NCI-H345 (cell line): ENCODE data around the gene PRR5L.

Experiments used
- DNase-seq: peaks from one replicate; lab custom pipeline; 2025; lab: John Stamatoyannopoulos, UW

Gene PRR5L

GRCh38 chr11:36326524-36327419 is 30.7 kb downstream of the PRR5L start:
- no peak for DNase-seq

GRCh38 chr11:36328966-36329673 is 33.0 kb downstream of the PRR5L start:
- DNase-seq: no peak

DNA sequence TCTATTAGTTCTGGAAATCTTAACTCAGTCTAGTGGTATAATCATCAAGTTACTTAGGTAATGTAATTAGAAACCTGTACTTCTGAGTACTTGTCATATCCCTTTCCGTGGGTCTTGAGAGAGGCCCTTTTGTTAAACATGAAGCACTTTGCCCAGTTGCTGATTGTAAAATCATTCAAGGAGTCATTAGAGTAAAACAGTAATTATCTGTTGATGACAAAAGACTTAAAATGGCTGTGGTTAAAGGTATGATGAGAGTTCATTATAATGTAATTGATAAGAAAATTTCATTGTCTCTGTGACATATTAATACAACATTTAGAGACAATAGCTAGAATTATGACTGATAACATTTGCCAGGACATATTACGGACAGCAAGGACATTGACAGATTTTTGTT is 34.3 kb downstream of the PRR5L start:
- no peak for DNase-seq

DNA sequence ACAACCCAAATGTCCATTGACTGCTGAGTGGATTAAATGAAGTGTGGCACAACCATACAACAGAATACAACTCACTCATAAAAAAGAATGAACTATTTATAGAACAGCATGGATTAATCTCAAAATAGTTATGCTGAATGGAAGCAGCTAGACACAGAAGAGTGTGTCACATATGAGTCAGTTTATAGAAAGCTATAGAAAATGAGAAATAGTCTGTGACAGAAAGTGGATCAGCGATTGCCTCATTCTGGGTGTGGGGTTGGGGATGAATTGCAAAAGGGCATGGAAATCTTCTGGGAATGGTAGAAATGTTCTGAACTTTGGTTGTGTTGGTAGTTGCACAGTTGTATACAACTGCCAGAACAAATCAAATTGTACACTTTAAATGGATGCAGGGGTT is 37.4 kb downstream of the PRR5L start:
- no peak for DNase-seq

GRCh38 chr11:36333897-36334296 is 37.8 kb downstream of the PRR5L start:
- DNase-seq: no peak

GRCh38 chr11:36339888-36340287 is 43.8 kb downstream of the PRR5L start:
- no peak for DNase-seq

DNA sequence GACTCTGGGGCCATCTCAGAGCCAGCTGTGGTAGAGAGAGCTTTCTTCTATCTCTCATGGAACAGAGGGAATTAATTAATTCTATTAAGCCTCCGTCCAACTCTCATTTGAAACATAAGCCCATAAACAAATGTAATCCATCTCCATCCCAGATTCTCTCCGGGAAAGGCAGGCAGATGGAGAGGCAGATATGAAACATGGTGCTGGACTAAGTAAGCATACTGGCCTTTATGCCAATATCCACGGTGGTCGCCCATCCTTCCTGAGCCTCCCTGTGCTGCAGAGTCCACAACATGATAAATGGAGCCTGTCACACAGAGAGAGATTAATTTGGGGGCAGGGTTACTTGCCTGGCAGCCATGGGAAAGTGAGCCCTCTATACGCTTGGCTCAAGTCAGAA is 44.8 kb downstream of the PRR5L start:
- no peak for DNase-seq

GRCh38 chr11:36341915-36342314 is 45.8 kb downstream of the PRR5L start:
- DNase-seq: no peak

DNA sequence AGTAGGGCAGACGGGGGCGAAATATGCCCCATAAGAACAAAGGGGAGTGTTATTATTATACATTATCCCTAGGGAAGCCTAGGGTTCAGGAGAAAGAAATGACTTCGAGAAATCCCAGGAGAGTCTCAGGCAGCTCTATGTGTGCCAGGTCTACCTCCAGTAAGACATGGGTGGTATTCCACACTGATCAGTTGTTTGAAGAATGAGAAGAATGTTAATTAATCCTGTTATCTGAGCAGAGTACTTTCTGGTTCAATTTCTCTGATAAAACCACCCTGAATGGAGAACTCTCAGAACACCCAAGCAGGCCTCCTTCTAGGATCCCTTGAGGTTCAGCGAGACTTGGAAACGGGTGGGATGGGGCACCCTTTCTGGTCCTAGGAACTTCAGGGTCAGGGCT is 46.2 kb downstream of the PRR5L start:
- no peak for DNase-seq

GRCh38 chr11:36343436-36343835 is 47.3 kb downstream of the PRR5L start:
- DNase-seq: no peak

GRCh38 chr11:36345084-36345511 is 49.0 kb downstream of the PRR5L start:
- DNase-seq: no peak

DNA sequence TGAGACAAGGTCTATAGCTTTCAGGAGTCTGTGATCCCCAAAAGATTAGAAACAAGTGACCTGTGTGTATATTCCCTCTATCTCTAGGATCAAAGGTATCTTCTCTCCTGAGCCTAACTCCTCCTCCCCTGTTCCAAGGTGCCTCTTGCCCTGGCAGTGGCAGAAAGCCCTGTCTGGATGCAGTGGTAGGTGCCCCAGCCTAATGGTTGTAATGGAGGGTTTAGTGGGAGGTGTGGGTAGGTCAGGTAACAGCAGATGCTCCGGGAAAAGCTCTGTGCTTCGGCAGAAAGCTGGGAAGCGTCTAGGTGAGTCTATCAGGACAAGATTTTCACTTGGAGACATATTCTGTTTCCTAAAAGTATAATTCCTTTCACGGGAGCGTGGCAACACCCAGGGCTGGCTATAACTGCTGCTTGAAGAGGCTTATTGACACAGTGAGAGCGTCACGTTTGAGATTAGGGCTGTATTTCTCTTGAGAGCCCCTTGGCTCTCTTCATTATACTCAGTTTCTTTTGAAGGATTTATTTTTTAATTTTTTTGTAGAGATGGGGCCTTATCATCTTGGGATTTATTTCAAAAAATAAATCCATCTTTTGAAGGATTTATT is 49.5 kb downstream of the PRR5L start:
- DNase-seq: no peak

GRCh38 chr11:36346562-36347383 is 50.7 kb downstream of the PRR5L start:
- no peak for DNase-seq

GRCh38 chr11:36347384-36347906 is 51.4 kb downstream of the PRR5L start:
- no peak for DNase-seq

GRCh38 chr11:36349351-36350136 is 53.5 kb downstream of the PRR5L start:
- DNase-seq: no peak

DNA sequence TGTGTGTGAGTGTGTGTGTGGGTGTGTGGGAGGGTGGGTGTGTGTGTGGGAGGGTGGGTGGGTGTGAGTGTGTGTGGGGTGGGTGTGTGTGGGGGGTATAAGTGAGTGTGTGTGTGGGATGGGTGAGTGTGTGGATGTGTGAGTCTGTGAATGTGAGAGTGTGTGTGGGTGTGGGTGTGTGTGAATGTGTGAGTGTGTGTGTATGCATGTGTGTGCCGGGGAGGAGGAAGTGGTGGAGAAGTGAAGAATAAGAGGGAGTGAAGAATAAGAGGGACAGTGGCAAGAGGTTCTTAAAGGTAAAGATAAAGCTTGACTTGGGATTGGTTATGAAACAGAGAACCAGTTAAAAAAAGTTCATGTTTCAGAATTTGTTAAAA is 54.0 kb downstream of the PRR5L start:
- no peak for DNase-seq

DNA sequence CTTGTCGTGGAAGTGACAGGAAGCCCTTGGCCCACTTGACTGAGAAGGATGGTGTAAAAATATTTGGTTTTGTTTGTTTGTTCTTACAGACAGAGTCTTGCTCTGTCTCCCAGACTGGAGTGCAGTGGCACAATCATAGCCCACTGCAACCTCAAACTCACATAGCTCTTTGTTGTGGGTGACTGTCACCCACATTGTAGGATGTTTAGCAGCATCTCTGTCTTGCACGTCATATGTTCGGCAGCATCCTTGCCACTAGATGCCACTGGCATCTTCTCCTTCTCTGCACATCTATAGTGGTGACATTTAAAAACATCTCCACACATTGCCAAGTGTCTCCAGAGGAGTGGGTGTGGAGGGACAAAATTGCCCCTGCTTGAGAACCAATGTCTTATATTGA is 56.8 kb downstream of the PRR5L start:
- no peak for DNase-seq

GRCh38 chr11:36354221-36355003 is 58.3 kb downstream of the PRR5L start:
- no peak for DNase-seq

DNA sequence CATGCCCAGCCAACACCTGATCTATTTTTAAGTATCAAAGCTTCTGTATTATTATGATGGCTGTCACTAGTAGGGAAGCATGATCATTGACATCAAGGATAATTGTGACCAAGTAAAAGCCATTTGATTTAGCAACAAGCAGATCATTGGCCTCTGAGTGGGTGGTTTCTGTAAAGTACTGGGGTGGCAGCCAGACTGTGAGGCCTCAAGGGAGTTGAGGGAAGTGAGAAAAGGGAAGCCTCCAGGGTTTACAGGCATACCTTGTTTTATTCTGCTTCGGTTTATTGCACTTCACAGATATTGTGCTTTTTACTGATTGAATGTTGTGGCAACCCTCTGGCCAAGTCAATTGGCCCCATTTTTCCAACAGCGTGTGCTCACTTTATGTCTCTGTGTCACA is 60.1 kb downstream of the PRR5L start:
- no peak for DNase-seq

GRCh38 chr11:36357831-36358230 is 61.7 kb downstream of the PRR5L start:
- DNase-seq: no peak
